Putamen (tissue), 1 donor: ENCODE measurements around the gene STON2.
A peak's percentile ranks its signal among the peaks of the same experiment; 100 is the strongest.

Experiments used
- DNase-seq: peaks from one replicate; pipeline ENCODE4 v3.0.0-alpha.2; 2016; ENCODE audit warnings: low spot score

STON2 gene

GRCh38 chr14:81416981-81417380 lies 16.9 kb upstream of the STON2 start:
- DNase-seq = no peak

- peak; percentile 37 for DNase-seq
These were observed 16.2 kb upstream of the STON2 start for GRCh38 chr14:81416194-81416952.

GRCh38 chr14:81415781-81416180 lies 15.7 kb upstream of the STON2 start:
- DNase-seq = no peak

GRCh38 chr14:81414123-81414522 lies 14.0 kb upstream of the STON2 start:
- no peak for DNase-seq

- DNase-seq = no peak
These were observed 12.7 kb upstream of the STON2 start for GRCh38 chr14:81412779-81413178.

GRCh38 chr14:81408595-81408994 lies 8.5 kb upstream of the STON2 start:
- DNase-seq = no peak

- no peak for DNase-seq
These were observed 6.7 kb upstream of the STON2 start for GRCh38 chr14:81406863-81407262.

GRCh38 chr14:81402123-81402495 lies 2.0 kb upstream of the STON2 start:
- no peak for DNase-seq

- DNase-seq = no peak
These were observed 1.4 kb upstream of the STON2 start for GRCh38 chr14:81401420-81402122.

- DNase-seq = no peak
These were observed 728 bp upstream of the STON2 start for GRCh38 chr14:81400852-81401251.

- no peak for DNase-seq
These were observed 1.8 kb downstream of the STON2 start for GRCh38 chr14:81398196-81398891.

- DNase-seq = no peak
These were observed 4.0 kb downstream of the STON2 start for GRCh38 chr14:81396113-81396512.

- DNase-seq = no peak
These were observed 5.4 kb downstream of the STON2 start for GRCh38 chr14:81394739-81395138.

- DNase-seq = no peak
These were observed 7.0 kb downstream of the STON2 start for GRCh38 chr14:81392976-81393643.

GRCh38 chr14:81392052-81392451 lies 8.1 kb downstream of the STON2 start:
- DNase-seq = no peak

GRCh38 chr14:81390696-81391095 lies 9.4 kb downstream of the STON2 start:
- no peak for DNase-seq

- DNase-seq = peak; percentile 61
These were observed 11.8 kb downstream of the STON2 start for GRCh38 chr14:81388336-81388735.

GRCh38 chr14:81386290-81386745 lies 13.8 kb downstream of the STON2 start:
- DNase-seq = no peak

GRCh38 chr14:81385886-81386285 lies 14.2 kb downstream of the STON2 start:
- DNase-seq = no peak

GRCh38 chr14:81385419-81385818 lies 14.7 kb downstream of the STON2 start:
- DNase-seq = no peak

GRCh38 chr14:81384900-81385299 lies 15.2 kb downstream of the STON2 start:
- no peak for DNase-seq

- peak; percentile 47 for DNase-seq
These were observed 17.5 kb downstream of the STON2 start for GRCh38 chr14:81382517-81383225.
